MM.1S (cell line): ENCODE data around the gene TSC22D4.
A peak's percentile ranks its signal among the peaks of the same experiment; 100 is the strongest.

Source experiments
- DNase-seq: peaks from one replicate; pipeline ENCODE4 v3.0.0-alpha.2; 2015
- H2AFZ ChIP-seq: fragments of 300-600 bp; sonication (generic); 2 replicates; pipeline ENCODE4 v1.6.0; 2016; ENCODE audit warnings: antibody characterized with exemption, low read length
- H3F3A ChIP-seq: fragments of 300-600 bp; sonication (generic); 2 replicates; pipeline ENCODE4 v1.6.1; 2016; ENCODE audit warnings: mild to moderate bottlenecking, antibody characterized with exemption, low read length, moderate library complexity, mixed read lengths; ENCODE audit not compliant: insufficient read depth
- H3K27ac ChIP-seq: fragments of 300-600 bp; sonication (generic); 2 replicates; pipeline ENCODE4 v1.5.1; 2016; ENCODE audit warnings: mild to moderate bottlenecking, low read length
- H3K27me3 ChIP-seq: fragments of 300-600 bp; sonication (generic); replicated peaks from 2 replicates; pipeline ENCODE4 v1.6.0; 2016; ENCODE audit warnings: low read length; ENCODE audit not compliant: insufficient read depth
- H3K36me3 ChIP-seq: fragments of 300-600 bp; sonication (generic); replicated peaks from 2 replicates; pipeline ENCODE4 v1.6.1; 2016; ENCODE audit warnings: mild to moderate bottlenecking, low read length, mixed read lengths; ENCODE audit not compliant: insufficient read depth
- H3K4me1 ChIP-seq: fragments of 300-600 bp; sonication (generic); 2 replicates; pipeline ENCODE4 v1.6.1; 2016; ENCODE audit warnings: low read length, mixed read lengths
- H3K4me2 ChIP-seq: fragments of 300-600 bp; sonication (generic); 2 replicates; pipeline ENCODE4 v1.6.0; 2016; ENCODE audit warnings: low read depth, low read length
- H3K4me3 ChIP-seq: fragments of 300-600 bp; sonication (generic); 2 replicates; pipeline ENCODE4 v1.5.1; 2016; ENCODE audit warnings: low read length, mixed read lengths
- H3K79me2 ChIP-seq: fragments of 300-600 bp; sonication (generic); 2 replicates; pipeline ENCODE4 v1.6.1; 2016; ENCODE audit warnings: mixed run types, low read length, mixed read lengths
- H3K9ac ChIP-seq: fragments of 300-600 bp; sonication (generic); 2 replicates; pipeline ENCODE4 v1.6.1; 2016; ENCODE audit warnings: low read length, mixed read lengths
- H3K9me2 ChIP-seq: fragments of 300-600 bp; sonication (generic); replicated peaks from 2 replicates; pipeline ENCODE4 v1.6.1; 2016; ENCODE audit warnings: mild to moderate bottlenecking, low read length, mixed read lengths; ENCODE audit not compliant: insufficient read depth
- H3K9me3 ChIP-seq: fragments of 300-600 bp; sonication (generic); replicated peaks from 2 replicates; pipeline ENCODE4 v1.6.1; 2016; ENCODE audit warnings: mild to moderate bottlenecking, low read length, mixed read lengths; ENCODE audit not compliant: insufficient read depth
- H4K20me1 ChIP-seq: fragments of 300-600 bp; sonication (generic); 2 replicates; pipeline ENCODE4 v1.6.1; 2016; ENCODE audit warnings: mild to moderate bottlenecking, low read length, moderate library complexity, mixed read lengths; ENCODE audit not compliant: insufficient read depth
- CTCF ChIP-seq: fragments of 300-600 bp; sonication (generic); IDR thresholded peaks from 2 replicates; pipeline ENCODE4 v1.5.1; 2016; ENCODE audit warnings: antibody characterized with exemption, low read length, mixed read lengths
- EZH2 ChIP-seq: fragments of 300-600 bp; sonication (generic); optimal IDR thresholded peaks from 2 replicates; pipeline ENCODE3; 2017; ENCODE audit warnings: low read depth, mild to moderate bottlenecking, antibody characterized with exemption, low read length, mixed read lengths
- EZH2phosphoT487 ChIP-seq: fragments of 300-600 bp; sonication (generic); IDR thresholded peaks from 2 replicates; pipeline ENCODE4 v1.6.1; 2018; ENCODE audit warnings: antibody characterized with exemption, low read length

The TSC22D4 gene

GRCh38 chr7:100496509-100496908, 17.5 kb upstream of the TSC22D4 start:
- H3K4me2 ChIP-seq, result no peak overlapping the region
- no peaks in the 10 kb centered on the region for H3K9me2 ChIP-seq
- H3K9ac ChIP-seq, result no peak overlapping the region
- no peak overlapping the region for H3K4me3 ChIP-seq
- no peak for TF ChIP-seq EZH2
- no peak for TF ChIP-seq EZH2phosphoT487
- TF ChIP-seq CTCF, result no peak
- H2AFZ ChIP-seq, result no peak overlapping the region
- DNase-seq, result no peak
- no peak overlapping the region for H3K27ac ChIP-seq
- H3K9me3 ChIP-seq, result no peaks in the 10 kb centered on the region
- H3K36me3 ChIP-seq, result no peaks in the 10 kb centered on the region
- H3K79me2 ChIP-seq, result no peaks in the 10 kb centered on the region
- H3K4me1 ChIP-seq, result no peaks in the 10 kb centered on the region
- H4K20me1 ChIP-seq, result no peaks in the 10 kb centered on the region
- H3F3A ChIP-seq, result no peaks in the 10 kb centered on the region
- H3K27me3 ChIP-seq, result peaks cover 29% of the 10 kb centered on the region

GRCh38 chr7:100493476-100494264, 14.7 kb upstream of the TSC22D4 start:
- peaks cover 54% of the 10 kb centered on the region for H3K27me3 ChIP-seq
- H3K9me3 ChIP-seq, result no peaks in the 10 kb centered on the region
- TF ChIP-seq CTCF, result no peak; the same call in 1 of the 2 replicates
- no peak for TF ChIP-seq EZH2
- TF ChIP-seq EZH2phosphoT487, result no peak
- no peaks in the 10 kb centered on the region for H3K36me3 ChIP-seq
- peak overlapping the region; percentile 89 for H3K4me2 ChIP-seq
- no peaks in the 10 kb centered on the region for H3F3A ChIP-seq
- no peak overlapping the region for H3K27ac ChIP-seq
- peak overlapping the region; percentile 70 for H2AFZ ChIP-seq
- H4K20me1 ChIP-seq, result no peaks in the 10 kb centered on the region
- H3K9ac ChIP-seq, result no peak overlapping the region
- H3K9me2 ChIP-seq, result no peaks in the 10 kb centered on the region
- H3K4me3 ChIP-seq, result peak overlapping the region; percentile 25; the same call in 1 of the 2 replicates
- DNase-seq, result peak; percentile 37
- no peaks in the 10 kb centered on the region for H3K79me2 ChIP-seq
- no peaks in the 10 kb centered on the region for H3K4me1 ChIP-seq

GRCh38 chr7:100492738-100493475, 13.9 kb upstream of the TSC22D4 start:
- Histone ChIP-seq H4K20me1 (no peaks in the 10 kb centered on the region), H3K9me3 (no peaks in the 10 kb centered on the region), H3K79me2 (no peaks in the 10 kb centered on the region), H3K4me2 (peak overlapping the region; percentile 89), H3K27ac (no peak overlapping the region), H3K36me3 (no peaks in the 10 kb centered on the region), H3K9ac (no peak overlapping the region), H3F3A (no peaks in the 10 kb centered on the region), H3K4me1 (no peaks in the 10 kb centered on the region), H3K9me2 (no peaks in the 10 kb centered on the region), H3K4me3 (peak overlapping the region; percentile 25; the same call in 1 of the 2 replicates), H2AFZ (peak overlapping the region; percentile 70; the same call in 1 of the 2 replicates), H3K27me3 (peaks cover 62% of the 10 kb centered on the region)
- no peak for TF ChIP-seq CTCF
- TF ChIP-seq EZH2phosphoT487, result no peak
- TF ChIP-seq EZH2, result no peak
- DNase-seq, result no peak
